GM18498 (cell line): Measurements from ENCODE around the gene CYREN.

Experiments
- ATAC-seq: cut with Tn5 transposase; IDR thresholded peaks from one replicate; pipeline ENCODE4 v1.9.1; 2021; ENCODE audit warnings: mild to moderate bottlenecking, moderate library complexity; ENCODE audit not compliant: unreplicated experiment

Gene CYREN

DNA sequence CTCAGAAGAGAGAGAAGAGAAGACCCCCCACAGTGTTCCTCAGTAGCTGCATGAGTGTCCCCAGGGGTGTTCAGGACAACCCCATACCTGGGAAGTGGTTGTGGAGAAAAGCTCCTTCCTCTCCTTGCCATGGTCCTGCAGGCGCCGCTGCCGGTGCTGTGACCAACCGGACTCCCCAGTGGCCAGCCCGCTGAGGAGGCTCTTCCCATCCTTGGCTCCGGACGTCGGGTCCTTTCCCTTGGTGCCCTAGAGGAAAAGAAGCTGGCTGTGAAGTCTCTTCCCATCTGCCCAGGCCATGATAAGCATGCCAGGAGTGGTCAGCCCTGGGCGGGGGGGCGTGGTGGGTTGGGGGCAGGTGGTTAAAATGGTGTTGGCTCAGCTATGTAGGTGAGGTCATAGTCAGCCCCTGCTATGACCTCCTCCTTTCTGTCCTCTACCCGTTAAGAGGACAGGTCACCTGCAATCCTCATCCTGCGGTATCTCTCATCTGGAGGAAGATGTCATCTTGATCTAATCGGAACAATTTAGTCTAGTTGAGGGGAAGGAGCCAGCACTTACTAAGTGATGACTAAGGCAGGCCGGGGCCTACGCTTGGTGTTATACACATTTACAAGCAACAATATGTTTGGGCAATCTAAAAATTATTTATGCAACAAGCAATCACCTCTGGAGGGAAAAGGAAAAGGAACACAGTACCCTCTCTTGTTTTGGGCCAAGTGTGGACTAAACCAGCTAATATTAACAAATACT is 27.6 kb upstream of the CYREN start:
- no peak for ATAC-seq

DNA sequence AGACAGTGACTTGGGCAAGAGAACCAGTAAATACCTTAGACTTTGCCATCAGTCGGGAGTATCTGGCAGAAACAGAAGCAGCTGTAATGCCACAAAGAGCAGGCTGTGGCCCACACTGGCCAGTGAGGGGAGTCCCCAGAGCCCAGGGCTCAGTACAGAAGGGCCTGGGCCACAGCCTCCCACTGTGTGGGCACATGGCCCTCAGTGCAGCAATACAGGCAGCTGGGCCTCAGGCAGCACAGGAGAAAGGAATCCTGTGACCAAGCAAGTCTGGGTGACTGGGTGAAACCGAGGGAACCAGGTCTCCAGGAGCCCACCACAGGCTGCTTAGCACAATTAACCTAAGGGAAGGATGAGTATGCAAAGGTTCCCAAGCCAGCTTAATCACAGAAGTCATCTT is 26.8 kb upstream of the CYREN start:
- no peak for ATAC-seq

DNA sequence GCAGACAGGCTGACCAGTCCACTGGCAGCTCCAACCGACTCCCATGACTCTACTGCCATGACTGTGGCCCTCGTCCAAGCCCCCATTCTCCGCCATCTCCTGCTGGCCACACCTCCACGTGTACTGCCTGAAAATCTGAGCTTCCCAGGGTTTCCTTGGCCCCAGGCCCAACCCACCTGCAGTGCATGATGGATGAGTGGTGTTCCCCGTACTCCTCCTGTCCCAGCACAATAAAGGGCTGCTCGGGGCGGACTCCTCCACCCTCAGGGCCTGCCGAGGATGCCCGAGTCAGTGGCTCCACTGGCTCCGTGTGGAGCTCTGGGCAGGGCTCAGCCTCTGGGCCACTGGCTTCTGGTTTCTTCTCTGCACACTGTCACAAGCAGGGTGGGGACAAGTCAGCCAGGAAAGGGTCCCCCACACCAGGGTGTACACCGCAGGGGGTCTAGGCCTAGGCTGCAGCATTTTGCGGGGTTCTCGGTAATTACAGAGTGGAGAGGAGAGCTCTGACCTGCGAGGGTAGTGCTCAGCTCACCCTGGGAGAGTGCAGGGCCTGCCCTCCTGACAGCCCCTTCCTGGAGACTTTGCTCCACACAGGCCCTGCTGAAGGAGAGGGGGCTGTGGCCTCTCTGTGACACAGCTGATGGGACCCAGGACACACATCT is 25.6 kb upstream of the CYREN start:
- no peak for ATAC-seq

DNA sequence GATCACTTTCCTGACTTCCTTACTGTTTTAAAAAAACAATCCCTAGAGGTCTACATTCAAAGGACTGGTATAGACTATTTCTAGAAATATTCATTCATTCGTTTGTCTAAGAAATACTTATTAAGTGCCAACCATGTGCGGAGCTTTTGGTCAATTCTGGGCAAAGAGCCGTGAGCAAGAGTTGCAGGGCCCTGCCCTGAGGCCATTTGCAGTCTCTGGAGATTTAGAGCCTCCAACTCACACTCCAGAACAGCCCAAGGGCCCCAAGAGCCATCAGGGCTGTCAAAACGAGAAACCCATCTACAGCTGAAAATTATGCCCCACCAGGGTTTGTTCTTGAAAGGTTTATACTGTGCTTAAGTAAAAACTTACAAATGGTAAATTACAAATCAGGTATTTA is 24.6 kb upstream of the CYREN start:
- ATAC-seq, result no peak

DNA sequence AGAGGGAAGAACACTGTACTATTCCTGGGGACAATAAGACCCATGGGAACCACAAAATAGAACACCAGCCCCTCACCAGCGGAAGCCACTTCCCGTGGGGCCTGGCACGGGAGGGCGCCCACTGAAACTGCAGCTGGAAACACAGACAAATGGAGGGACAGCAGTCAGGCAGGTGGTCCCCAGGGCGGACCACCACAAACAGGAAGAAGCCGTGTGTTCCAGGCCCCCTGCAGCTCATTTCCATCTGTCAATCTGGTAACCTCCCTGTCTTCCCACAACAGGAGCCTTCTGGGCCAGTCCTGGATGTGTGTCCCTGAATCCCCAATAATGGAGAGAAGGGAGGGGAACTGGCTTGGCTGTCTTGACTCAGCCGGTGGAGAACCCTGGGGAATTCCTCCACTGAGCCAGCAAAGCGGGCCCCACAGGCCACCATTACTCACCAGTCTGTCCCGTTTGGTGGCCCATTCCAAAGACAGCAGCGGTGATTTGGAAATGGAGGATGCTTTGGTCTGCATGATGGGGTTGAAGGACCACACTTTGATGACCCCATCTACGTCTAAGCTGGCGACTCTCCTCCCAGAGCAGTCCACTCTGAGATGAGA is 24.1 kb upstream of the CYREN start:
- ATAC-seq, result no peak

DNA sequence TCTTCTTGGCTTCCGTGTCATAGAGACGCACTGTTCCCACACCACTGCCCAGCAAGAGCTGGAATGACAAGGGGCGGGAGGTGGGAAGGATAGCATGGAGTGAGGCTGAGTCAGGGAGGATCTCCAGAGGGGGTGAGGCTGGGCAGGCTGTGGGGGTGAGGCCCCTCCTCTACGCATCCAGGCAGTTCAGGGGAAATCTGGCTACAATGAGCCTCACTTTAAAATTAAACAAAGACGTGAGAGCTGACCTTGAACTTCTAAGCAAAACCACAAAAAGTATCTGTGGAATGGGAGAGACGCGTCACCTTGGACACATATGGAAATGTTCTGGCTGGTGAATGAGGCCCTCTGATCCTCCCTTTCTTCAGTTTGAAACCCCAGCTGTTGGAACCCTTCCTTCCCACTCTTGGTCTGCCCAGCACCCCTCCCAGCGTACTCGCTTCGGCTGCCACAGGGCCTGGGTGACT is 23.1 kb upstream of the CYREN start:
- ATAC-seq, result no peak

DNA sequence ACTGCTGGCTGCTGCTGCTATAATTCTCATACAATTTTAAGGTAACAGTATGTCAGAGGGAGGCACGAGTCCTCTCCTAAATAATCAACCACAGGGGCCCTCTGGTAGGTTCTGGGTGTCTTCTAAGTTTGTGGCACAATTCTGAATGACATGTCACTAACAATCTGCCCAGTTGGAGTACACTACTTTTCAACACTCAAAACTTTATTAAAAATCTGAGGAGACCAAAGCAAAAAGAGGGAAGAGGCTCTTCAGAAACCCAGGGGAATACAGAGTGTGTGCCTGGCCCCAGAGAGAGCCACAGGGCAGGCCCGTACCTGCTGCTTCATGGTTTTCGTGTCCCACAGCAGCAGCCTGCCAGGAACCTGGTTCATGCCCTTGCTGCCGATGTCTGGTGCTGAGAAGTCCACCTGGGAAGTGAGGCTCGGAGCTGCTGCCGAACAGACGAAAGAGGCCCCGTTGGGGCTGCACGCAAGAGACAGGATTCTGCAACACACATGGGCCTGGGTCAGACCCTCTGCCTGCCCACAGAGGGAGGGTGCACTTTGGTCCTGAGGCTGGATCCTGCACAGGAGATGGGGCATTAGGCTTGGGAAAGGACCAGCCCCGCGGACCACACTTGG is 22.5 kb upstream of the CYREN start:
- no peak for ATAC-seq

DNA sequence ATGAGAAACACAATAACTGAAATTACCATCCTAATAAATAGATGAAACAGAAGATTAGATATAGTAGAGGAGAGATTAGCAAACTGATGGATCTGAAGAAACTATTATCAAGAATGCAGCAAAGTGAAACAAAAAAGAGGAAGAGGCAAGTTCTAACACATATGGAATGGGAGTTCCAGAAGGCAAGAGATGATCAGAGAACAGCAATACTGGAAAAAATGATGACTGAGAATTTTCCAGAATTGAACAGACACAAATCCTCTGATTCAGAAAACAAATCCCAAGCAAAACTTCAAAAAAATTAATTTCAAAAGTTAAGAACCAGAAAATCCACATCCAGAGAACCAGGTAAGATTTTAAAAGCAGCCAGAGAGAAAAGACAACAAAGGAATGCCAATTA is 20.2 kb upstream of the CYREN start:
- ATAC-seq, result no peak

DNA sequence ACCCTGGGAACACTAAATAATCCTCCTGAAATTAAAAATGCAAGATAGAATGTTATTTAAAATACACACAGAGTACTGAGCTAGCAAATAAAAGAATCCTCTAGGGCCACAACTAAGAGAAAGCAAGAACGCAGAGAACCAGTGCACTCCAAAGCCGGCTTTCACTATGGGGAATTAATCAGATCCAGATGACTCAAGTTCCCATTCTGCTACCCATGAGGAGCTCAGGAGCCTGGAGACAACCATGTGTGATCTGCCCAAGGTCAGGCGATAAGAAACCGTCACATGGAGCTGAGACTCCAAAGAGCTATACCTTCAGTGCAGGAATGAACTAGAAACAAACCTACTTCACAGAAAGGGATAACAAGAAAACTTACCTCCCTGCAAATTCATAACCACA is 19.5 kb upstream of the CYREN start:
- ATAC-seq, result no peak

DNA sequence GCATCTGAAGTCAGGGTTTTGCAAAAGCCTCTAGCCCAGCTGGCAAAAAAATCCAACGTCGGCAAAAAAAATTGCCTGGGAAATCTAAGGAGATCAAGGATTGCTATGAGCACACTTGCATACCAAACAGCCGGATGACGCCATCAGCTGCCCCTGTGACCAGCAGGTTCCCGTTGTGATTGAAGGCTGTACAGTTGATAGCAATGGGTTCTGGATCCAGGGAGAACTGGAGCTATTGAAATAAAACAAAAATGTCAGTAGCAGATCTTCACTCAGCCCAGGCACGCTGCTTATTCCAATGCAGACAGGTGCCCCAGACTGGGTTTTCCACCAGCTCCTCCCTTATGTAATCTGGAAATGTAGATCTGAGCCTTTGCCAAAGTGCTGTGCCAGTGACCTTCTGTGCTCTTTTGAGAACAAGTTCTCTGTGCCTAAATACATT is 18.7 kb upstream of the CYREN start:
- ATAC-seq, result no peak

DNA sequence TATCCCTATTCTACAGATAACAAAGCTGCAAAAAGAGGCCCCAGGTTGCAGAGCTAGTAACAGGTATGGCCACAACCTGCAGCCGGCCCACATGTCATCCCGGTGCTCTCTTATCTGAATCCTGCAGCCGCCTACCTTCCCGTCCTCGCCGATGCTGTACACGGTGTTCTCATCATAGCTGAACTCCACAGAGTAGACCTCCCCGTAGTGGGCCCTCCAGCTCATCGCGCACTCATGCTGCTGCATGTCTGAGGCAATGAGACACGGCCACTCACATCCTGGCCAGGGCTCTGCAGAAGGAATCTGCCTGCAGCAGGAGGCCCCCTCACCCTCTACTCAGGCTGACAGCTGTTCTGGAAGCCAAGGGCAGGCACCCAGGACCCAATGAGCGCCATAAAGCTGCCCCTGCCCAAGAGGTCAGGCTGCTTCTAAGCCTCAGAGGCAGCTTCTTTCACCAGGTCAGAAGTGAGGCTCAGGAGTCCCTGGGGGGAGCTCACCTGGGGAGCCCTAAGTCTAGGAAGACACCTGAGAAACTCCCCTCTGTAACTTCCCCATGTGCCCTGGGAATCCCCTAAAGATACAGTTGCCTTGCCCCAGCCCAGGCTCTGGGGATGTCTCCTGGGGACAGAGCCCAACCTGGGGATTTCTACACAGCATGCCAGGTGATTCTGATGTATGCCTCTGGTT is 17.9 kb upstream of the CYREN start:
- ATAC-seq, result peak; percentile 35

DNA sequence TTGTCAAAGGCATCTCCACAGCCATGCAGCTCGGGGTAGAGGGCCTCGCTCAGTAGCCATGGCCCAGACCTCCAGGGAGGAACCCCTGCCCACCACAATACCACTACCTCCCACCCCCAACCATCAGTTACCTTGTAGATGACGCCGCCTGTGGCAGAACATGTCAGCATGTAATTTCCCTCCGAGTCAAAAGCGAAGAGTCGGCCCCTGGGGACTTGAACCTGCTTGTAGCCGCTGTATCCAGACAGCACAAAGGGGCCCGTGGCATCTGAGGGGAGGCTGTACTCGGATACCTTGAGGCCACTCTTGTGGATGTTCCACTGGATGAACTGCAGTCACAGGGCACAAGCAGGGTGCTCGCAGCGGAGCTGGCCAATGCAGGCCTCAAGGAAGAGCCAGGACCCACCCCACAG is 16.3 kb upstream of the CYREN start:
- ATAC-seq, result peak; percentile 56

DNA sequence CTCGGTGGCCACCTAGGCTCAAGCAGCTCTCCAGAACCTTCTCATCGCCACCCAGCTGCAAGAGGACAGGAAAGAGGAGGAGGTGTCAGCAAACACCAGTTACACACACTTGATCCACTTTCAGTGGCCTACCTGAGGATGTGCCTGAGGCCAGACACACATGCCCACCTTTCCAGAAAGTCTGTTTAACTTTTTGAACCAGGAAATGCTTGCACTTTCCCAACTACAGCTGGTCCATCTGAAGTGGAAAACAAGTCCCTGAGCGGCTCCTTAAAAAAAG is 15.7 kb upstream of the CYREN start:
- ATAC-seq, result no peak

DNA sequence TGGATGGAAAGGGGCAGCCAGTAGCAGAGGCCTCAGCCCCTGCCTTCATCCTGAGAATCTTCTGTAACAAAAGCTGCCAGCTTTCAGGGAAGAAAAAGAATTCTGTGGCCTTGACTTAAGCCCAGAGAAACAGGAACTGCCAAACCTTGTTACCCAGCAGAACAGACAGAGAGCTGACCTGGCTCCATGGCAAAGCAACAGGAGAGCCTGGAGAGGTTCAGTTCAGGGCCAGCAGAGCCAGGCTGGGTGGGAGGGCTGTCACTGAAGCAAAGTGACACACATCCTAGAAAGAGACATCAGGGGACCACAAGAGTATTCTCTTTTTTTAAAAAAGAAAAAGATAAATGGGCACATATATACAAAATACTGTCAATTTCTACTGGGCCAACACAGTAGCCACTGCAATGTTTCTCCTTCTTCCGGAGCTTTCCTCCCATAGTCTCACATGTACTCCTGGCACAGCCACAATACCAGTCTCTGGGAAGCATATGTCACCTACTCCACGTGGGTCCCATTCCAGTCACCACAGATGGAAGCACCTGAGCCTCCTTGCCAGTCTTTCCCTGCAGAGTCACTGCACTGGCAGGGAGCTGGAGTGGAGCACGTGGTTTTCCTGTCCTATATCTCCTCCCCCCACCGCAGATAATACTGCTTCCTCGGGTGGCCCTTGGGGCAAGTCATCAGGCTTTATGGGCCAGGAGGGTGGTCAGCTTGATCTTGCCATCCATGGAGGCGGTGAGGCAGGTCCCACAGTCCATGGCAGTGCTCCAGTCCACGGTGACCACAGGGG is 15.2 kb upstream of the CYREN start:
- ATAC-seq, result no peak

DNA sequence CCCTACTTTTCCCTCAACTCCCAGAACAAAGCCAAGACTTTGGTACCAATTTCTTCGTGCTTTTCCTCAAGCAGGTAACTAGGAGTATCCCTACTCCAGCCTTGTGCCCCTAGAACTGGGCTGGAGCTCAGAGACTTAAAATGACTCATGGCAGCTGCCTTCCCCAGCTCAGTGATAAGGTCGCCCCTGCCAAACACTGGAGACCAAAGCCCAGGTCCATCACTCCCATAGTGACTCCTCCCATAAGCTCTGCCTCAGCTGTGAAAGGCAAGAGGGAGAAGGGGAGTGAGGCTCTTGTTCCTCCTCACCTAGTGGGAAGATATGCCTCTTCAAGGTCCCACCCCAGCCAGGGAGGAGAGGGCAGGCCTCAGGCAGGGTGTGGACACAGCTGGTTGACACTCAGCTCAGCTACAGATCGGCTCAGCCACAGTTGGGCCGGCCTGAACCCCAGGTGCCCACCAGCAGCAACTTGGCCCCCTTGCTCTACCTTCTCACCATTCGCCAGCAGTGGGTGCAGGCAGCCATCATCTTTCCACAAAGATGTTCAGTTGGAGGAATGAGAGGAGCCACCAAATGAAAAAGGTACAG is 13.8 kb upstream of the CYREN start:
- no peak for ATAC-seq

DNA sequence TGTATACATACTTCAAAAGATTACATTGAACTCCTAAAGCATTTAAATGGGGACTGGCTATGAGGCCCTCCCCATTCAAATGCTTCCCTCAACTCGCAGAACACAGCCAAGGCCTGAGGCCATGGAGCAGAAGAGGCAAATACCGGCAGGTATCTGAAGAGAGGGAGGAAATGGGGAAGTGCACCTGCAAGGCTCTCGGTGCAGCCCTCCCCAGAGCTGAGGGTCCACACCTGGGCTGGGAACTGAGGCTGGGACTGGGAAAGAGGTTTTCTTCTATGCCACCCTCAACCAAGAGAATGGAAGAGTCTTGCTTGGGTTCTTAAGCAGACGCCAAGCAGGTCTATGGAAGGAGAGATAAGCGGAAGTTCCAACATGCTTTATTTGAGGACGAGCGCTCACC is 13.0 kb upstream of the CYREN start:
- ATAC-seq, result no peak

DNA sequence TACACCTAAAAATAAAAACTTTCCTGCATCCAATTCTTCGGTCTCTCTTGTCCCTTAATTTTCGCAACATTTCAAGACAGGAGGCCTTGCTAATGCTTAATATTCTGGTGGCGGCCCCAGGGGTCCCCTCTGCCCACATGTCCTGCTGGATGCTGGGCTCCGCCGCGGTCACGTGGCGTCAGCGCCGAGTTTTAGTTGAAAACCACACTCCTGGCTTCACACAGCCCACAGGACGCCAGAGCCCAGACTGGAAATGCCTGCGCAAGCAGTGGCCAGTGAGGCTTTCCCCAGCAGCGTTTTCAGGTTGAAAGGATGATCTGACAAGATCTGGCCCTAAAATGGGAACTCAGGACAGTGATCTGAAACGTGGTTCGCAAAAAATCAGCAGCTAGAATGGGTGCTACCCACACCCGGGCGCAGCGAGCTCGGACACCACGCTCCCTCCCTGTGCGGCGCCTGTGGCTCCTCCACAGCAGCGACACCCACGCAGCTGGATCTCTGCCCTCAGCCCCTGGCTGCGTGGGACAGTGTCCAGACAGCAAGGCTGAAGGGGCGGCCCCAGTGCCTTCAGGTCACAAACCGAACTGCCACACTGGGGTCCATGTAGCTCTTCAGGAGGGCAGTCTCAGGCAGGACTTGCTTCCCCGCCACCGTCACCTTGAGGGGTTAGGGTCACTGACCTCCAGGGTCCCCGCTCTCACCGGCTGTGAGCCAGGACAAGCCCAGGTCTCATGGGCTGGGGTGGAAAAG is 11.6 kb upstream of the CYREN start:
- no peak for ATAC-seq

DNA sequence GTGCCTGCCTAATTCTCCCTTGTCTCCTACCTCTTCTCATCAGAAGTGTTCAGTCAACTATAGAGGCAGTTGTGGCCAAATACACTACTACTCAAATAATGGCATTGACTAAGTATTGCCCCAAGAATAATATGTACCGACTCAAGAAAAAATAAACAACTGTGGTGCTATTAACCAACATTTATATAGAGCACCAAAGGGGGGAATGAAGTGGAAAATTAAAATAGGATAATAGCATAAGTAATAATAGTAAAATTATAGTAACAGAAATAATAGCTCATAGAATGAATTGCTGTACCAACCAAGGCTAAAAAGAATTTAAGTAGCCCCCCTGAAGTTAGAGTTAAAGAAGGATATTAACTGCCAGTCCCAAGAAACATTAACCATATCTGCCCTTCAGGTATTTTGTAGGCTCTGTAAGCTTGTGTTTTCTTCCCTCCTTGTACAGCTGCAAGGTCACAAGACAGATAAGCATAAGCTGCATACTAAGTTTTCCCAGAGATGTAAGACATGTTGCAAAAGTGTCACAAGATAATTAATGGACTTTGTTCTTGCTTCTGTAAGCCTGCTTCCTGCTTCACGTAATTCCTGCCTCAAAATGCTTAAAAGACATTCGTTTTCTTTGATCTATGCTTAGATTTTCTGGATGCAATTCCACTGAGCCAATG is 10.9 kb upstream of the CYREN start:
- no peak for ATAC-seq

DNA sequence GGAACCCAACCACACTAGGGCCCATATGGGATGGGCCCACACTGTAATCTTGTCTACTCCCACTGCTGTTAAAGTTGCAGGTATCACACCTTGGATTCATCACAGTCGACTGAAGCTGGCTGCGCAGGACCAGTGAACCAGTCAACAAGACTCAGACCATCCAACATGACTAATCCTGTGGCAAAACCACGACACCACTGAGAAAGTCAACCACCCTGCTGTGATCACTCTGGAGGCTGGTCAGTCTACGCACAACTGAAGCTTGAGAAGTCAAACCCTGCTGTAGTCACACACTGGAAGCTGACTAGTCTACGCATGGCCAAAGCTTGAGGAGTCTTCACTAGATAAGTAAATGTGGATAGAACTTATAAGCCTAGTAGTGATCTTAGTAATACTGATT is 9.6 kb upstream of the CYREN start:
- ATAC-seq, result no peak
